PC-9 (cell line): ENCODE data around the gene NPFFR1. TPM values are rescaled to one million over a fixed set of nuclear protein-coding genes. Genes with fewer than 3 reads are reported as not detected.
A peak's percentile ranks its signal among the peaks of the same experiment; 100 is the strongest.

ENCODE experiments used
- BruUV-seq: library from RNA; stranded (reverse); fragments of 400-500 nt; replicated peaks from 2 replicates; lab custom pipeline; 2021; lab: Mats Ljungman, UMichigan
- CTCF ChIA-PET: fragments of 300-600 bp; sonication (Branson Sonifier 250); formaldehyde crosslinking; loops from one replicate; lab custom pipeline; 2022; ENCODE audit warnings: antibody characterized with exemption; lab: Charles Lee
- POLR2A ChIA-PET: fragments of 300-600 bp; sonication (Branson Sonifier 250); formaldehyde crosslinking; loops from one replicate; lab custom pipeline; 2022; ENCODE audit warnings: antibody characterized with exemption; ENCODE audit not compliant: unreplicated experiment; lab: Charles Lee
- DNase-seq, 2 experiments: peaks; one replicate each; pipeline versions ENCODE4 v3.0.0 to v3.0.0-alpha.2; 2015 to 2022; ENCODE audit warnings: mixed read lengths in 1 of 2
- H2AFZ ChIP-seq: fragments of 200-600 bp; sonication (generic); 2 replicates; pipeline ENCODE4 v1.8.1; 2017; ENCODE audit warnings: antibody characterized with exemption
- H3F3A ChIP-seq: fragments of 200-600 bp; sonication (generic); 2 replicates; pipeline ENCODE4 v1.8.1; 2017; ENCODE audit warnings: antibody characterized with exemption, mild to moderate bottlenecking, low read depth; ENCODE audit not compliant: insufficient read depth
- H3K27ac ChIP-seq: fragments of 200-600 bp; sonication (generic); 2 replicates; pipeline ENCODE4 v1.6.1; 2016; ENCODE audit warnings: mixed run types
- H3K27me3 ChIP-seq: fragments of 200-600 bp; sonication (generic); 2 replicates; pipeline ENCODE4 v1.6.1; 2016; ENCODE audit warnings: low read depth, mixed run types; ENCODE audit not compliant: insufficient read depth
- H3K36me3 ChIP-seq: fragments of 200-600 bp; sonication (generic); 2 replicates; pipeline ENCODE4 v1.6.1; 2016; ENCODE audit warnings: low read depth, mixed run types
- H3K4me1 ChIP-seq: fragments of 200-600 bp; sonication (generic); replicated peaks from 2 replicates; pipeline ENCODE4 v1.6.1; 2016; ENCODE audit warnings: mixed run types; ENCODE audit not compliant: insufficient read depth
- H3K4me2 ChIP-seq: fragments of 200-600 bp; sonication (generic); 2 replicates; pipeline ENCODE4 v1.6.1; 2017; ENCODE audit warnings: mixed run types
- H3K4me3 ChIP-seq: fragments of 200-600 bp; sonication (generic); 2 replicates; pipeline ENCODE4 v1.6.1; 2016; ENCODE audit warnings: mixed run types
- H3K79me2 ChIP-seq: fragments of 200-600 bp; sonication (generic); 2 replicates; pipeline ENCODE4 v1.6.1; 2017; ENCODE audit warnings: low read depth, mixed run types
- H3K9me2 ChIP-seq: fragments of 200-600 bp; sonication (generic); 2 replicates; pipeline ENCODE4 v1.8.1; 2017; ENCODE audit warnings: mild to moderate bottlenecking; ENCODE audit not compliant: insufficient read depth
- H3K9me3 ChIP-seq: fragments of 200-600 bp; sonication (generic); 2 replicates; pipeline ENCODE4 v1.8.1; 2016; ENCODE audit warnings: low read depth; ENCODE audit not compliant: insufficient read depth
- H4K20me1 ChIP-seq: fragments of 200-600 bp; sonication (generic); 2 replicates; pipeline ENCODE4 v1.8.1; 2017; ENCODE audit not compliant: insufficient read depth
- CTCF ChIP-seq: fragments of 200-600 bp; sonication (generic); conservative IDR thresholded peaks from 2 replicates; pipeline ENCODE4 v1.6.1; 2017; ENCODE audit warnings: mixed run types, antibody characterized with exemption, mild to moderate bottlenecking, moderate library complexity
- EZH2 ChIP-seq: fragments of 200-600 bp; sonication (generic); IDR thresholded peaks from 2 replicates; pipeline ENCODE4 v1.8.0; 2017; ENCODE audit warnings: antibody characterized with exemption, low read depth
- intact Hi-C: fragments of 100-400 bp; cut with micrococcal nuclease; formaldehyde crosslinking; loops from one replicate; pipeline ENCODE4 v1.10.0; 2022; ENCODE audit not compliant: unreplicated experiment
- total RNA-seq: library from RNA; stranded (reverse); gene quantifications from 2 replicates; pipeline ENCODE4 v1.2.3, GENCODE V29; 2021

The NPFFR1 gene
- total RNA-seq, 1 experiment from 2014 or later = 0.09 TPM

GRCh38 chr10:70222340-70222794, 61.4 kb downstream of the NPFFR1 start:
- ChIA-PET POLR2A (interaction anchor here (0.6 kb wide), 2 partner anchors 31 to 87 kb away, joined by 3 to 6 read pairs; no protein-coding TSS in a partner anchor), CTCF (interaction anchor here (0.5 to 3.4 kb wide), 16 partner anchors 9 to 626 kb away, joined by 3 to 85 read pairs (median 8); partner anchors contain the start of genes SAR1A and TYSND1)
- Histone ChIP-seq H3K36me3 (peaks cover 13% of the 10 kb centered on the region), H2AFZ (no peak overlapping the region), H3K4me3 (peak overlapping the region; percentile 18; the same call in 1 of the 2 replicates), H3K9me3 (no peaks in the 10 kb centered on the region), H3K79me2 (peaks cover 69% of the 10 kb centered on the region), H4K20me1 (peaks cover 3% of the 10 kb centered on the region), H3K4me1 (peaks cover 40% of the 10 kb centered on the region), H3K9me2 (no peaks in the 10 kb centered on the region), H3F3A (peaks cover 85% of the 10 kb centered on the region), H3K4me2 (peak overlapping the region; percentile 61), H3K27ac (peak overlapping the region; percentile 78), H3K27me3 (no peaks in the 10 kb centered on the region)
- intact Hi-C loops = loop anchor here (1.0 to 10.0 kb wide), 4 partner anchors 36 to 662 kb away; partner anchors contain the start of gene PCBD1
- no TSS peak for BruUV-seq
- TF ChIP-seq CTCF (no peak), EZH2 (no peak)
- DNase-seq = peak; percentile 84 to 94

- no peak overlapping the region; the same call in 1 of the 2 replicates for H3K4me3 ChIP-seq
- ChIA-PET POLR2A (interaction anchor here (0.5 to 1.0 kb wide), 3 partner anchors 143 to 702 kb away, joined by 5 to 14 read pairs (median 7); no protein-coding TSS in a partner anchor), CTCF (interaction anchor here (0.6 to 3.4 kb wide), 15 partner anchors 11 to 1060 kb away, joined by 3 to 85 read pairs (median 5); partner anchors contain the start of gene TYSND1)
- DNase-seq = no peak
- peaks cover 35% of the 10 kb centered on the region for H3K4me1 ChIP-seq
- H3K79me2 ChIP-seq = peaks cover 59% of the 10 kb centered on the region
- intact Hi-C loops = loop anchor here (1.0 to 10.0 kb wide), 5 partner anchors 127 to 664 kb away; partner anchors contain the start of gene PCBD1
- H3K9me3 ChIP-seq = no peaks in the 10 kb centered on the region
- H3K9me2 ChIP-seq = no peaks in the 10 kb centered on the region
- peaks cover 3% of the 10 kb centered on the region for H4K20me1 ChIP-seq
- TF ChIP-seq EZH2 (no peak), CTCF (no peak)
- peaks cover 83% of the 10 kb centered on the region for H3F3A ChIP-seq
- peak overlapping the region; percentile 61 for H3K4me2 ChIP-seq
- no peaks in the 10 kb centered on the region for H3K27me3 ChIP-seq
- no TSS peak for BruUV-seq
- no peak overlapping the region for H2AFZ ChIP-seq
- H3K36me3 ChIP-seq = peaks cover 22% of the 10 kb centered on the region
- H3K27ac ChIP-seq = peak overlapping the region; percentile 78
Observed at GRCh38 chr10:70221030-70221429, 62.8 kb downstream of the NPFFR1 start.

- Histone ChIP-seq H3K9me2 (no peaks in the 10 kb centered on the region), H3K36me3 (peaks cover 77% of the 10 kb centered on the region), H3K27me3 (no peaks in the 10 kb centered on the region), H3K4me2 (no peak overlapping the region), H3K27ac (no peak overlapping the region; the same call in 1 of the 2 replicates), H3K79me2 (peaks cover 16% of the 10 kb centered on the region; the same call in 1 of the 2 replicates), H3K4me3 (no peak overlapping the region), H4K20me1 (no peaks in the 10 kb centered on the region), H3K4me1 (no peaks in the 10 kb centered on the region), H3K9me3 (no peaks in the 10 kb centered on the region), H2AFZ (no peak overlapping the region), H3F3A (peaks cover 30% of the 10 kb centered on the region)
- POLR2A ChIA-PET = no interaction called here
- TF ChIP-seq CTCF = no peak
- no peak for TF ChIP-seq EZH2
- CTCF ChIA-PET = interaction anchor here (0.6 kb wide), 1 partner anchor 198 kb away, joined by 5 read pairs; no protein-coding TSS in a partner anchor
- intact Hi-C loops = no loop called here
- no TSS peak for BruUV-seq
- no peak for DNase-seq
Observed at GRCh38 chr10:70212879-70213278, 70.9 kb downstream of the NPFFR1 start.
